ENCODE measurements around the gene TEX52. TPM values are rescaled to one million over a fixed set of nuclear protein-coding genes. Genes with fewer than 3 reads are reported as not detected.

TEX52 gene
- total and polyA plus RNA-seq, 2 of the 13 experiments (the other 11 are each of a cell fraction or from before 2014, with no cell fraction given), result 0.05 TPM; not detected in 1

- Histone ChIP-seq H3K36me3 (replicated peaks in 1 of 2; ENCODE audit: control insufficient read depth in 1 of 2, insufficient read depth in 2 of 2, low read length in 2 of 2) (peaks cover 26 to 75% of the 10 kb centered on the region in 2 experiments; a peak in 4 of 5 replicates), H3K9ac (ENCODE audit: insufficient read depth, low read depth, low read length) (no peak overlapping the region), H3K79me2 (ENCODE audit: insufficient read depth, low read length) (no peaks in the 10 kb centered on the region), H3K9me3 (ENCODE audit: low read length) (no peaks in the 10 kb centered on the region), H3K27me3 (ENCODE audit: control insufficient read depth in 1 of 2, insufficient read depth in 2 of 2, low read length in 2 of 2) (no peaks in the 10 kb centered on the region), H3K4me3 (replicated peaks in 1 of 3; ENCODE audit: insufficient read depth in 1 of 3, low read depth in 2 of 3, low read length in 3 of 3) (no peak overlapping the region), H2AFZ (ENCODE audit: low read length) (no peak overlapping the region), H3K27ac (ENCODE audit: extremely low read length, insufficient read depth, low read length) (no peak overlapping the region), H3K4me1 (ENCODE audit: insufficient read depth, low read length) (no peaks in the 10 kb centered on the region), H4K20me1 (ENCODE audit: insufficient read depth, low read length) (no peaks in the 10 kb centered on the region), H3K4me2 (ENCODE audit: low read depth, low read length) (no peak overlapping the region)
- TF ChIP-seq, protein P1, sequence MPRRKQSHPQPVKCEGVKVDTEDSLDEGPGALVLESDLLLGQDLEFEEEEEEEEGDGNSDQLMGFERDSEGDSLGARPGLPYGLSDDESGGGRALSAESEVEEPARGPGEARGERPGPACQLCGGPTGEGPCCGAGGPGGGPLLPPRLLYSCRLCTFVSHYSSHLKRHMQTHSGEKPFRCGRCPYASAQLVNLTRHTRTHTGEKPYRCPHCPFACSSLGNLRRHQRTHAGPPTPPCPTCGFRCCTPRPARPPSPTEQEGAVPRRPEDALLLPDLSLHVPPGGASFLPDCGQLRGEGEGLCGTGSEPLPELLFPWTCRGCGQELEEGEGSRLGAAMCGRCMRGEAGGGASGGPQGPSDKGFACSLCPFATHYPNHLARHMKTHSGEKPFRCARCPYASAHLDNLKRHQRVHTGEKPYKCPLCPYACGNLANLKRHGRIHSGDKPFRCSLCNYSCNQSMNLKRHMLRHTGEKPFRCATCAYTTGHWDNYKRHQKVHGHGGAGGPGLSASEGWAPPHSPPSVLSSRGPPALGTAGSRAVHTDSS (CRISPR knock-in tag; conservative IDR thresholded peaks at IDR 0.05), result no peak
- TF ChIP-seq RORA (CRISPR knock-in tag; IDR thresholded peaks at IDR 0.05), result no peak
- TF ChIP-seq, protein P2, sequence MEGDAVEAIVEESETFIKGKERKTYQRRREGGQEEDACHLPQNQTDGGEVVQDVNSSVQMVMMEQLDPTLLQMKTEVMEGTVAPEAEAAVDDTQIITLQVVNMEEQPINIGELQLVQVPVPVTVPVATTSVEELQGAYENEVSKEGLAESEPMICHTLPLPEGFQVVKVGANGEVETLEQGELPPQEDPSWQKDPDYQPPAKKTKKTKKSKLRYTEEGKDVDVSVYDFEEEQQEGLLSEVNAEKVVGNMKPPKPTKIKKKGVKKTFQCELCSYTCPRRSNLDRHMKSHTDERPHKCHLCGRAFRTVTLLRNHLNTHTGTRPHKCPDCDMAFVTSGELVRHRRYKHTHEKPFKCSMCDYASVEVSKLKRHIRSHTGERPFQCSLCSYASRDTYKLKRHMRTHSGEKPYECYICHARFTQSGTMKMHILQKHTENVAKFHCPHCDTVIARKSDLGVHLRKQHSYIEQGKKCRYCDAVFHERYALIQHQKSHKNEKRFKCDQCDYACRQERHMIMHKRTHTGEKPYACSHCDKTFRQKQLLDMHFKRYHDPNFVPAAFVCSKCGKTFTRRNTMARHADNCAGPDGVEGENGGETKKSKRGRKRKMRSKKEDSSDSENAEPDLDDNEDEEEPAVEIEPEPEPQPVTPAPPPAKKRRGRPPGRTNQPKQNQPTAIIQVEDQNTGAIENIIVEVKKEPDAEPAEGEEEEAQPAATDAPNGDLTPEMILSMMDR (CRISPR knock-in tag; IDR thresholded peaks at IDR 0.05), result no peak
- no peak for TF ChIP-seq CREB3 (CRISPR knock-in tag; IDR thresholded peaks at IDR 0.05)
- no peak for TF ChIP-seq U2AF2 (IDR thresholded peaks at IDR 0.05; ENCODE audit: low read depth, low read length)
- TF ChIP-seq ZBTB2 (CRISPR knock-in tag; IDR thresholded peaks at IDR 0.05; ENCODE audit: low read depth), result no peak
- TF ChIP-seq CHD2 (IDR thresholded peaks at IDR 0.05; ENCODE audit: low read depth, low read length), result no peak
- TF ChIP-seq ZNF260 (CRISPR knock-in tag; IDR thresholded peaks at IDR 0.05; ENCODE audit: borderline replicate concordance, low read depth), result no peak
- no peak for TF ChIP-seq ZNF720 (CRISPR knock-in tag; IDR thresholded peaks at IDR 0.05)
- in situ Hi-C loops (cut with HindIII; ENCODE audit: extremely low pct_ligation_motif_present, low pct_unique_long_range_greater_than_20kb), result no loop called here
- 96% methylated on average over 6 of the region's 6 CpGs for WGBS (ENCODE audit: low lambda C conversion rate)
- FAIRE-seq (no peak), DNase-seq (ENCODE audit: low spot score) (no peak), ATAC-seq (no peak)
- ChIA-PET CTCF (ENCODE audit: low intra/inter-chr PET ratio, low total read pairs) (no interaction called here), POLR2A (no interaction called here)
- intact Hi-C loops (cut with micrococcal nuclease; ENCODE audit: unreplicated experiment), result no loop called here
- BruUV-seq (replicated peaks), result no TSS peak
These were observed 32.3 kb downstream of the TEX52 start for GRCh38 chr12:2824541-2824940.

All from HepG2 (cell line).